ENCODE results near the gene TNS3. TPM values are rescaled to one million over a fixed set of nuclear protein-coding genes. Genes with fewer than 3 reads are reported as not detected.

The TNS3 gene
- total RNA-seq, 1 experiment from 2014 or later, result 9.5 TPM

GRCh38 chr7:47539398-47540052, 42.4 kb downstream of the TNS3 start:
- H2BK12ac ChIP-seq (ENCODE audit: insufficient read length, low read depth, low read length), result no peak overlapping the region
- no peak overlapping the region for H2BK20ac ChIP-seq (ENCODE audit: low read depth, low read length, poor library complexity, severe bottlenecking)
- H3K79me2 ChIP-seq (ENCODE audit: insufficient read depth, low read length), result no peaks in the 10 kb centered on the region; the same call in 1 of the 2 replicates
- H3K4me1 ChIP-seq (ENCODE audit: insufficient read depth, low read length), result peaks cover 3% of the 10 kb centered on the region; the same call in 1 of the 2 replicates
- H4K20me1 ChIP-seq (ENCODE audit: control insufficient read depth, insufficient read depth, insufficient read length), result peaks cover 3% of the 10 kb centered on the region
- H4K8ac ChIP-seq (replicated peaks; ENCODE audit: insufficient read length, low read depth, low read length), result no peak overlapping the region
- H3K4ac ChIP-seq (ENCODE audit: low read depth, low read length), result no peak overlapping the region
- no peak overlapping the region for H3K23ac ChIP-seq (ENCODE audit: insufficient read length, low read depth, low read length)
- Mint-ChIP-seq H3K27me3 (ENCODE audit: low read depth) (peaks cover 86% of the 10 kb centered on the region), H3K4me1 (peaks cover 40 to 64% of the 10 kb centered on the region in 2 experiments), H3K9me3 (no peaks in the 10 kb centered on the region), H3K27ac (peak overlapping the region in 1 of 3 experiments; percentile 87; a peak in 2 of 7 replicates), H3K36me3 (ENCODE audit: insufficient read depth in 1 of 3, low read depth in 3 of 3) (peaks cover 0 to 1% (median 0%) of the 10 kb centered on the region in 3 experiments; a peak in 2 of 7 replicates), H3K4me3 (no peak overlapping the region)
- no peaks in the 10 kb centered on the region for H3K79me1 ChIP-seq (ENCODE audit: insufficient read depth, low read depth, low read length, poor library complexity, severe bottlenecking)
- no peak overlapping the region for H4K5ac ChIP-seq (ENCODE audit: insufficient read length, low read depth, low read length)
- no peak overlapping the region for H3K14ac ChIP-seq (ENCODE audit: insufficient read depth, low read length)
- H3T11ph ChIP-seq (ENCODE audit: low read length), result no peak overlapping the region
- no CpG with 5 or more reads among the region's 9 CpGs for WGBS (ENCODE audit: extremely low coverage, insufficient read length, low lambda C conversion rate)
- H3K9me3 ChIP-seq (ENCODE audit: control insufficient read depth, low read depth, low read length), result no peaks in the 10 kb centered on the region
- H3K56ac ChIP-seq (ENCODE audit: insufficient read length, low read depth, low read length), result no peak overlapping the region
- H3K9ac ChIP-seq (ENCODE audit: extremely low read depth, insufficient read length, low read length), result no peak overlapping the region
- H3K27me3 ChIP-seq (ENCODE audit: insufficient read depth, low read length), result peaks cover 3% of the 10 kb centered on the region; the same call in 1 of the 2 replicates
- no peak overlapping the region for H2BK15ac ChIP-seq (ENCODE audit: low read depth, low read length)
- no peak overlapping the region for H2AFZ ChIP-seq (ENCODE audit: low read length)
- H3K18ac ChIP-seq (ENCODE audit: insufficient read length, low read depth, low read length), result no peak overlapping the region
- TF ChIP-seq CTCF (conservative IDR thresholded peaks at IDR 0.05), result no peak
- no peak overlapping the region for H2BK5ac ChIP-seq (ENCODE audit: insufficient read length, low read length)
- H3K27ac ChIP-seq (ENCODE audit: insufficient read length, low read depth, low read length), result no peak overlapping the region
- no peak overlapping the region for H2BK120ac ChIP-seq (ENCODE audit: low read depth, low read length, poor library complexity, severe bottlenecking)
- H2AK5ac ChIP-seq (ENCODE audit: insufficient read length, low read length), result no peak overlapping the region
- DNase-seq, result no peak
- peaks cover 11% of the 10 kb centered on the region for H3K23me2 ChIP-seq (ENCODE audit: insufficient read length, low read depth, low read length, poor library complexity, severe bottlenecking)
- H4K91ac ChIP-seq (ENCODE audit: insufficient read length, low read depth, low read length), result no peak overlapping the region
- no peak overlapping the region for H3K4me2 ChIP-seq (ENCODE audit: insufficient read depth, insufficient read length, low read length)
